B cell (primary cell): ENCODE data around the gene SP6.

Source experiments
- EZH2 ChIP-seq: IDR thresholded peaks from 2 replicates; pipeline ENCODE4 v1.6.1; 2012; ENCODE audit warnings: borderline replicate concordance, low read depth, mild to moderate bottlenecking, moderate library complexity, low read length; ENCODE audit not compliant: insufficient read depth, poor library complexity, severe bottlenecking
- TF ChIP-seq, protein P1 (sequence below): fragments of 200-600 bp; IDR thresholded peaks from one replicate; pipeline ENCODE4 v1.8.0; 2022; ENCODE audit warnings: antibody characterized with exemption, mild to moderate bottlenecking

- TF ChIP-seq, protein P1, sequence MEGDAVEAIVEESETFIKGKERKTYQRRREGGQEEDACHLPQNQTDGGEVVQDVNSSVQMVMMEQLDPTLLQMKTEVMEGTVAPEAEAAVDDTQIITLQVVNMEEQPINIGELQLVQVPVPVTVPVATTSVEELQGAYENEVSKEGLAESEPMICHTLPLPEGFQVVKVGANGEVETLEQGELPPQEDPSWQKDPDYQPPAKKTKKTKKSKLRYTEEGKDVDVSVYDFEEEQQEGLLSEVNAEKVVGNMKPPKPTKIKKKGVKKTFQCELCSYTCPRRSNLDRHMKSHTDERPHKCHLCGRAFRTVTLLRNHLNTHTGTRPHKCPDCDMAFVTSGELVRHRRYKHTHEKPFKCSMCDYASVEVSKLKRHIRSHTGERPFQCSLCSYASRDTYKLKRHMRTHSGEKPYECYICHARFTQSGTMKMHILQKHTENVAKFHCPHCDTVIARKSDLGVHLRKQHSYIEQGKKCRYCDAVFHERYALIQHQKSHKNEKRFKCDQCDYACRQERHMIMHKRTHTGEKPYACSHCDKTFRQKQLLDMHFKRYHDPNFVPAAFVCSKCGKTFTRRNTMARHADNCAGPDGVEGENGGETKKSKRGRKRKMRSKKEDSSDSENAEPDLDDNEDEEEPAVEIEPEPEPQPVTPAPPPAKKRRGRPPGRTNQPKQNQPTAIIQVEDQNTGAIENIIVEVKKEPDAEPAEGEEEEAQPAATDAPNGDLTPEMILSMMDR, result no peak
- no peak for TF ChIP-seq EZH2
Observed at GRCh38 chr17:47895347-47895855, 44.4 kb upstream of the SP6 start.
